GM21619 (cell line): ENCODE results near the gene INPP4B.
A peak's percentile ranks its signal among the peaks of the same experiment; 100 is the strongest.

ENCODE experiments used
- ATAC-seq: cut with Tn5 transposase; IDR thresholded peaks from one replicate; pipeline ENCODE4 v1.9.1; 2021; ENCODE audit not compliant: unreplicated experiment

INPP4B gene

GRCh38 chr4:142164767-142165500, 681.2 kb downstream of the INPP4B start:
- no peak for ATAC-seq

GRCh38 chr4:142161086-142161485, 685.0 kb downstream of the INPP4B start:
- no peak for ATAC-seq

DNA sequence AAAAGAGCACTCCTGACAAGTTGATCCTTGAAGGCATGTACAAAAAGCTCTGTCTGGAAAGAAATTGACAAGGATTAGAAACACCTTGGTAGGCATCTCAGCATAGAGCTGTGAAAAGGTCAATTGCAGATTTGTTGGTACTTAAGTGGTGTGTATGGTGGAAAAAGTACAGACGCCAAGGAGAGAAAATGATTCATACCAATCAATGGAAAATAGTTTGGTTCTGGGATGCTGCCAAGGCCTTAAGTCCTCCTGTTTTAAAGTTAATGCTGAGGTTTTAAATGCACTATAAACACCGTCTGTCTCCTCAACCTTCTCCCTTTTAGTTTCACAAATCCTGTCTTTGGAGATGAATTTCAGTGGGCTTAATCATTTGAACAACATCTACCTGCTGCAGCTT, 685.6 kb downstream of the INPP4B start:
- ATAC-seq, result no peak

DNA sequence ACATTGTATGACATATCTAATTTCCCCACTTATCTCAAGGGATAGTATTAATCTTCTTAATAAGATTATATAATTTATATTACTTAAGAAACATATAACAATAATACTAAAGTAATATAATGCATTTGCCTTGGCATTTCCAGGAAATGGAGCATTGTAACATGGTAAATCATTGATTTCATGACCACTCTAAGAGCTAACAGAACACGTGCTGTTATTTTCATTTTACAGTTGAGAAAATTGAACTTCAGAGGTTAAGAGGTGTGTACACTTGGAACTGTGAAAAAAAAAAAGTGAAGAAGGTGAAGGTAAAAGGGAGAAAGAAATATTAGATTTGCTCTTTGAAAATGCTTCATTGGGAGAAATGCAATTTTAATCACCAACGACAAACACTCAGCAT, 687.1 kb downstream of the INPP4B start:
- no peak for ATAC-seq

GRCh38 chr4:142156256-142156655, 689.8 kb downstream of the INPP4B start:
- ATAC-seq, result no peak

DNA sequence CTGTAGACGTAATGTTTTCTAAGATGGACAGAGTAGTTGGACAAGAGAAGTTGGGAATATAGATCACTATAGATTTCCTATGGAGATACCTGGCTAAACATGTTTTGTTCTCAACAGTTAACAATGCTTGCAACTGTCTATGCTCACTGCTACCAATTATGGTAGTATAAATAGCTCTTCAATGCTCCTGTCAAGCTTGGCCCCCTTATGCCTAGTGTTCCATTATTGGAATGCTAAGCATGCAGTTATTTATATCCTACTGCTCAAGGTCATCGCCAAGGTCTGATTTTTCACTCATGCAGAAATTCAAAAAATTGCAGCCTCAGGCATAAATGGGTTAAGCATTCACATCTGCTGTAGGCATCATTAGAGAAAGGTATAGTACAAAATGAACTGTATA, 690.8 kb downstream of the INPP4B start:
- ATAC-seq, result no peak

GRCh38 chr4:142150483-142150882, 695.6 kb downstream of the INPP4B start:
- no peak for ATAC-seq

DNA sequence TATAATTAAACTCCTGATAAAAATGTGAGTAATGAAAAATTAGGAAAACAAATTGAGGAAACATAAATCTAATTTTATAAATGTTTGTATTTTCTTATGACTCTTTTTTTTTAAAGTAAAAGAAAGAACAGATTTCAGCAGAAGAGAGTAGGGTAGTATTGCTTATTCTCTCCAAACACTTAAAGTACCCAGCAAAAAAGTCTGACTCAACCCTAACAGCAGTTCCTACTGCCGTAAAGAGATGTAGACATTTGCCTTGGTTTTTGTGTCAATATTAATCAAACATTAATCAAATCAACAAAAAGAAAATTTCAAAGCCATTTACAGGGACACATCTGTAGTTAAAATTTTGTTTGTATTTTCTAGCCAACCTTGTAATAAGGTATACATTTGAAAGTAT, 701.3 kb downstream of the INPP4B start:
- ATAC-seq, result no peak

- no peak for ATAC-seq
Observed at GRCh38 chr4:142142366-142143054, 703.6 kb downstream of the INPP4B start.

- no peak for ATAC-seq
Observed at GRCh38 chr4:142141224-142141623, 704.9 kb downstream of the INPP4B start.

- no peak for ATAC-seq
Observed at GRCh38 chr4:142130666-142131065, 715.4 kb downstream of the INPP4B start.

DNA sequence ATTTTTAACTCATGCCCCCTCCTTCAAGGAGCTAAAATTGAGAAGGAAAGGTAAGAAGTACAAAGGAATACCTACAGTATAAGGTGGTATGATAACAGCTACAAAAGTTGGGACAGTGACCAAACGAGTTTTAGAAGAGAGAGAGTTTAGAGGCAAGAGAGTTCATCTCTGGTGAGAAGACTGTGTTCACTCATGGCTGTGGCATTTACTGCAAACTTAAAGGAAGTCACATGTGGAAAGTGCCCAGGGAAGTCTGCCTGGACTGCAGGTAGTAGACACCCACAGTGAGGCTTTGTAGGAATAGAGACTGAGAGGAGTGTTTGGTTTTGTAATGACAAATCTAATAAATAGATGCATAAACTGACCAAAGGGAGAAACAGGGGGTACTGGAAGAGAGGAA, 716.2 kb downstream of the INPP4B start:
- no peak for ATAC-seq

DNA sequence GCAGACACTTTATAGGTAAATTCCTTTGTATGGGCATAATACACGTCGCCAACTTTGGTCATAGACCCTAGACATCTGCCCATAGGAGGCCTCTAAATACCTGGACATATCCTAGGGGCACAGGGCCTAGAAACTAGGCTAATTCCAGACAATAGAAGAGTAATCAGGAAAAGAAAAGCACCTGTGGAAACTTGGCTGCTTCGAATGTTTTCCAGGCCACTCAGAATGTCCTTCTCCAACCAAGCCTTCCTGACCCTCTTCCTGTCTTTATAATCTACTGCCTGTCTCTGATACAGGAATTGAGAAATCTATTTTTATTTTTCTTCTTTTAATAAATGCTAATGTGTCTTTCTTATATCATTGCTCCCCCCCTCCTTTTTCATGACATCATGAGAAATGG, 716.6 kb downstream of the INPP4B start:
- no peak for ATAC-seq

DNA sequence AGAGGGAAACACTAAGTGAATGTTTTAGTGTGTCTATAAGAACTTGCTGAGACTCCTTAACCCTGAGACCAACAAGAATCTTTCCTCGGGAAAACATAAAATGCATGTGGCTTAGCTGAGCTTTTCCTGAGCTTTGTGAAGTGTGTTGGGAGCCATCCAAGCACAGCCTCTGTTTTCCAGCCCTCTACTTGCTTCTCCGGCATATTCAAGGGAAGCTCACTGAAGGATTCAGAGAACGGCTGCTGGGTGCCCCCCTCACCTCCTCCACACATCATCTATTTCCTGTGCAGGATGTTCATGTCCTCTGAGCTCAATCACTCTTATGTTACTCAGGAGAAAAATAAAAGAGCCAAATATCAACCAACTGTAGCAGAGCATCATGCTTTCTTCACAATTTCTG, 717.6 kb downstream of the INPP4B start:
- no peak for ATAC-seq

DNA sequence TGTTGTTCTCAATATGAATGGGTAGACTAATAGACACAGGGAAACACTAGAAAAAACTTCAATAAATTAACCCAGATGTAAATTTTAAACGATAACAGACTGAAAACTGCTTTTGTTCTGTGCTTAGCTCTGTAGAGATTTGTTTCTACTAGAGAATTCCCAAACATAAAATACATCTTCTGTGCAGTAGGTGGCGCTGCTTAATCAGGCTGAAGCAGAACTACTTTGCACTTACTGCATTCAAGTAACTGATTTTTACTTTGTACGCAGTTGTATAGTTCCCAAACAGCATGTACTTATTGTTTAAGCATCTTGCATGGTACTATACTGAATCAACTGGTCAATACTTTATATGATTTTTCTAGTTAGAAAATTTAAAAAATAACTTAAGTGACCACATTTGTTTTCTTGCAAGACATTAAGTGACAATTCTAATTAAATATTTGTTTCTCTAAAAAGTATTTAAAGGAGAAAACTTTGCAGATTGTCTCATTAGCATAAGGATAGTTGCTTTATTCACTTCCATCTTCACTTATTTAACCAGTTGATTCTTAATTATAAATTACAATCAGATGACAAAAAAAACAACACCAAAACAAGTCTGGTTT, 719.1 kb downstream of the INPP4B start:
- ATAC-seq, result peak; percentile 89

- no peak for ATAC-seq
Observed at GRCh38 chr4:142124874-142125273, 721.2 kb downstream of the INPP4B start.

DNA sequence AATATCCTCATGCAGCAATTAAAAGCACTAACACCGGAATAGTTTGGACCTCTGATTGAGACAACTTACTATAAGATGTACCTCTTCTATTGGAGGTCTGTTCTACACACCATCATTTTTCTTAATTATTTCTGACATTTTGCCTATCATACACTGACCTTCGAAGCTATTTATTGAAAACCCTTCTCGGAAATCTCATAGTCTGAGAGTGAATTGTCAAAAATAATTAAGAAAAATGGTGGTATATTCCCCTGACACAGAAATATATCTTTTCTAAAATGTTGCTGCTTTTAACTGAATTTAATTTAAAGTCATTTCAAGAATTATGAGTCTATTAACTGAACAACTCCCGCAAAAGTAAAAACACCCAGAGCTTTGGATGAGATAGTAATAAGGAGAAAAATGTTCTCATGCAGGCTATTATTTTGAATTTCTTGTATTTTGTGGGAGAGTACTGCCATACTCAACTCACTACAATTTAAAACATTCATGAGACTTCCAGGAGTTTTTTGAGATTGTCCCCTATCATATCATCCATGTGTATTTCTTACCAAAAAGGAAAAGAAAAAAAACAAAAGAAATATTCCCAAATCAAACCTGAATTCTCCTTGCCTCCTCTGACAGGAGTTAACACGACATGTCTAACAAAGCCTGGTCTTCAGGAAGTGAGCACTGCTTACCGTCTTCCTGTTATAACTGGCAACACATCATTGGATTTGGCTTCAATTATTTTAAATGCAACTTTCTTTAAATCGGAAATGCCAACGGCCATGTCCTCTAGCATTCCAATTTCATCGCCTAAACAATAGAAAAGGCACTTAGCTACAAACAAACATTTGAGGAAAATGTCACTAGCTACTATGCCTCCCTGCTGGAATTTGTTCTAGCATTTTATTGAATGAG, 724.4 kb downstream of the INPP4B start:
- no peak for ATAC-seq

- ATAC-seq, result peak; percentile 60
Observed at GRCh38 chr4:142120921-142121320, 725.2 kb downstream of the INPP4B start.

DNA sequence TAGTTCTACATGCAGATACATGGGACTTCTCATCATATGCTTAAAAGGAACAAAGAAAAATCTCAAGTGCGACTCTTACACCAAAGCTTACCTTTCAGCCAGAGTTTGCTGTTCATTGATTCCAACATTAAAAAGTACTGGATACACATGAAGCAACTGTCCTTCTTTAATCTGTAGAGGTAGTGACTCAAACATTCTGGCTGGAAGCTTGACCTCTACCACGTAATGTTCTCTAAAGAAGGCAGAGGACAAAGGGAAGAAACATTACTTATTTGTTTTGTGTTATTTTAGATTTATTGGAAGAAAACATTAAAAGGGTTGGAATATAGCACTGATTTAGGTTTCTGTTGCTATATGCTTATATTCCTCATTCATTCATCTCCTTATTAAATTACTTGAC, 733.6 kb downstream of the INPP4B start:
- no peak for ATAC-seq

- no peak for ATAC-seq
Observed at GRCh38 chr4:142110136-142110535, 736.0 kb downstream of the INPP4B start.

DNA sequence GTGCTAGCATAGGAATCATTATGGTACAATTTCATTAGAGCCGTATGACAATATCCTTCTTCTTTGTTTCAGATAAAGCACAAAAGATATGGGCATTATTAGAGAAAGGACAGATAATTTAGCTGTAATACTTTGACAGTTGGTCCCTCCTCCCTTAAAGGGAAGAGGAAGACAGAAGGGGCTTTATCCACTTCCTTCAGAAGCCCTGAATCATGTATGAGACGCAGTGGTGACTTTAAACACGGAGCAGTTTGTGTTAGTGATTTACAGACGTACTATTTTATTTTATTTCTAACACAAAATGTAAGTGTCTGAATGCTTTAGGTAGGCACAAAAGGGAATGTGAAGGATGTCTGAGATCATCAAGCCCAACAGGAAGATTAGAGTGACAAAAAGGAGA, 742.1 kb downstream of the INPP4B start:
- no peak for ATAC-seq
